Fibroblast of skin of scalp (primary cell): Measurements from ENCODE around the gene KRTAP10-10.
"Not testable (repeated sequence)": the region's sequence is repeated elsewhere in the genome, so short reads cannot be mapped to it uniquely, and the experiment has no call there.

Experiments used
- DNase-seq: peaks from one replicate; pipeline ENCODE4 v3.0.0-alpha.2; 2013

KRTAP10-10 gene

GRCh38 chr21:44650973-44651675 is 14.0 kb downstream of the KRTAP10-10 start:
- DNase-seq = no peak

DNA sequence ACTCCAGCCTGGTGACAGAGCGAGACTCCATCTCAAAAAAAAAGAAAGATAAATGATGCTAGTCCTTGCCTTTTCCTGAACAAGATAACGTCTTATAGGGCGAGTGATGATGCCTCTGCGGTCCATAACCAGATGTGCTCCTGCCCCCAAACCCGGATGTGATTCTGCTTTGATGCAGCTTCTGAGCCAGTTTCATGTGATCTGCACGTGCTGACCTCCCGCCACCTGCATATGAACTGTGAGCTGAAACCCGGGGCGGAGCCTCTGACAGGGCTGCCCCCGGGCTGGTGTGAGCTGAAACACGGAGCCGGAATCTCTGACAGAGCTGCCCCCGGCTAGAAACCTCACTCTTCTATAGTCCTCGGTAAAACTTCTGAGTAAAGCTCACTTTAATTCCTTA is 16.0 kb downstream of the KRTAP10-10 start:
- DNase-seq = no peak

- no peak for DNase-seq
These were observed 16.8 kb downstream of the KRTAP10-10 start for GRCh38 chr21:44653656-44654575.

DNA sequence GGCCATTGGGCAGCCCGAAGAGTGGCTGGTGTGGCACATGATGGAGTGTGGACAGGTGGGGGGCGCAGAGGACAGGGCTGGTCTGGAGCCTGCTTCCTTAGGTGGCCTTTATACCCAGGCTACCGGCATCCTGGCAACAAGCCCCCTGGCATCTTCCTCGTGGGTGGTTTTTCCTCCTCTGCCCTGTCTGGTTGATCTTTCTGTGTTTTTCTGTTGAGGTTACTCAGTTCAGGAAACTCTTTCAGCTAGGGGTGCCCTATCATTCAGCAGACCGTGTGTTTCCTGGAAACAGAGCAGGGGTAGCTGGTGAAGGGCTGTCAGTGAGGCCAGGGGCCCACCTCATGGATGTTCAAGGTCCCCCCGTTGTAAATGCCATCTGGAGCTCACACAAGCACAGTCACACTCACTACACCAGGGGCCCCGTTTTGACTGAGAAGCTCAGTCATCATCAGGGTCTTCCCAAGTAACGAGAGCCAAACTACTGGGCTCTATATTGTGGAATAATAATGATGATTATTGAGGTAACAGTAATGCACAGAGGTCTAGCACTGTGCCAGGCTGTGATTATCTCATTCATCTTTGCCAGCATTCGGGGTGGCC is 17.5 kb downstream of the KRTAP10-10 start, which contains the start of gene KRTAP12-4:
Gene KRTAP12-4 (minus strand): TSS at position 84 of the 600 bp plus-strand sequence. CDS start 45 bp downstream, at position 39.
- DNase-seq = no peak

DNA sequence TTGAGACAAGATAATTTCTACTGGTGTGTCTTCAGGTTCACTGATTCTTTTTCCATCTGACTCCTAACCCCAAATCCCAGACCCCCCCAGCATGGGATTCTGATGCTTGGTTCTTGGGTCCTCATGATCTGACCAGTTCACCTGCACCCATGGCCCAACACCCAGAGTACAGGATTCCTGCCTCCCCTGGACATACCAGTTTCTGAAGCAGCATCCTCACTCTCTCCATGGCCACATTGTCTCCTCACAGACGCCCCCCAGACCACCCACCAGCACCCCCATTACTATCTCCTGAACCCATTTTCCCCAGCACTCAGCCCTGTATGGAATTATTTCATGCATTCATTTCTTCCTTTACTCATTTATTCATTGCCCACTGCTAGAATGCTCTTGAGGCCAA is 19.7 kb downstream of the KRTAP10-10 start:
- no peak for DNase-seq

DNA sequence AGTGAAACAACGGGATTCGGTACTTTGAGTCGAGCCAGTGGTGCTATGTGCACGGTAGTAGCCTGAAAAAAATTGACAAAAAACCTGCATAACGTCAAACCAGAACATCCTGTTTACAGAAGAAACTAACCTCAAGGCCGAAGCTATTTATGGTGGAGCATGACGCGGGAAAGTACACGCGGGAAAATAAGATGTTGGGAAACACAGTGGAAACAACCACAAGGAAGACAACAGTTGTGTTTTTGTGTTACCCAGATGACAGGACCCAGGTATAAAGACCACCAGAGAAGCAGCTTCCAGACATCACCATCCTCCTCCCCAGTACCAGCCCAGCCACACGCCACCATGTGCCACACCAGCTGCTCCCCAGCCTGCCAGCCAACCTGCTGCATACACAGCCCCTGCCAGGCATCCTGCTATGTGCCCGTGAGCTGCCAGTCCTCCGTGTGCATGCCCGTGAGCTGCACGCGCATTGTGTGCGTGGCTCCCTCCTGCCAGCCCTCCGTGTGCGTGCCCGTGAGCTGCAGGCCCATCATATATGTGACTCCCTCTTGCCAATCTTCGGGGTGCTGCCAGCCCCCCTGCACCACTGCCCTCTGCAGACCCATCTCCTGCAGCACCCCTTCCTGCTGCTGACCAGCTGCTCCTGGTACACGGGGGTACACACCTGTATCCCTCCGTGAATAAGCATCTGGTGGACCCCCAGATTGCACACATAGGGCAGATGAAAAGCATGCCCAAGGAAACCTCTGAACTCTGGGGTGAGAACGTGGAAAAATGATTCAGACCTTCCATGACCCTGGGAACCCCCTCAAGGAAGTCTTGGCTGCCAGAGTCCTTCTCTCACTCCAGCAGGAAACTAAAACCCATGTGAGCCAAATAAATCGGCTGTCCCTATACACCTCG is 20.7 kb downstream of the KRTAP10-10 start, which contains the start of gene KRTAP12-3:
Gene KRTAP12-3 (plus strand): TSS at position 298 of the 906 bp plus-strand sequence. CDS start 48 bp downstream, at position 346.
- DNase-seq = no peak

GRCh38 chr21:44658541-44658910 is 21.4 kb downstream of the KRTAP10-10 start:
- DNase-seq = no peak

DNA sequence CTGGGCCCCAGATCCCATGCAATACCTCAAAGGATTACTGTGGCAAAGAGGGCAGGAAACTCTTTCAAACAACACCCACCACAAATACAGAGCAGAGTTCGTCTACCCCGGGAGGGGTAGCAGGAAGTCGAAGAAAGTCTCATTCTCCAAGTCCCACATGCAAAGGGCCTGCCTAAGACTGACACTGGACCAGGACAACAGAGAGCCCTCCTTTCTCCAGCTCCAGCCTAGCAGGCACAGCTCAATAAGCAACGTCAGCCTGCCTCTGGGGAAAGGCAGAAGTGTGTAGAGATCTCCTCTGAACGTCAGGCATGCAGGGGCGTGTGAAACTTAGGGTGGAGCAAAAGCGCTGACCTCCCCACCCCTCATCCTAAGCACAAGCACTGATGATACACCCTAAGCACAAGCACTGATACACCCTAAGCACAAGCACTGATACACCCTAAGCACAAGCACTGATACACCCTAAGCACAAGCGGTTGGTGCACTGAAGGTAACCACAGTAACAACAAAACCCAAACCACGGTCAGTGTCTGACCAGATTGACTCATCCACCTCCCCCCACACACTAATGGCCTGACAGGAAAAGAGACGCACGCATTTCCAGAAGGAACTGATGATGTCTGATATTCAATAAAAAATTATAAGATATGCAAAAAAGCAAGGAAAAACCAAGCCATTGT is 21.9 kb downstream of the KRTAP10-10 start:
- no peak for DNase-seq

- not testable (repeated sequence) for DNase-seq
These were observed 24.4 kb downstream of the KRTAP10-10 start for GRCh38 chr21:44661567-44661966.

DNA sequence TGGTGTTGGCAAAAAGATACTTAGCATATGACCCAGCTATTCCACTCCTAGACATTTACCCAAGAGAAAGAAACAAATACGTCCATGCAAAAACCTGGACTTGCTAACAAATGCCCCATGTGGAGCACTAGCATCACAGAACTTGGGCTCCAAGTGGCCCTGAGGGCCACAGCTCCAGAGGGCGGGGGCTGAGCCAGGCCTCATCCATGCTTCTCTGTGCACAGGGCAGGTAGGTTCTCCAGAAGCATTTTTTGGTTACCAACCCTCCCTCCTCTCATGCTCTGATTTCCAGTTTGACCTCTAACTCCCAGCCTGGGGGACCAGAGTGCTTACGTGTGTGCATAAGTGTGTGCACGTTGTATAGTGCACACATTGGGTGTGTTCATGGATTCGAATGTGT is 27.5 kb downstream of the KRTAP10-10 start:
- DNase-seq = no peak

DNA sequence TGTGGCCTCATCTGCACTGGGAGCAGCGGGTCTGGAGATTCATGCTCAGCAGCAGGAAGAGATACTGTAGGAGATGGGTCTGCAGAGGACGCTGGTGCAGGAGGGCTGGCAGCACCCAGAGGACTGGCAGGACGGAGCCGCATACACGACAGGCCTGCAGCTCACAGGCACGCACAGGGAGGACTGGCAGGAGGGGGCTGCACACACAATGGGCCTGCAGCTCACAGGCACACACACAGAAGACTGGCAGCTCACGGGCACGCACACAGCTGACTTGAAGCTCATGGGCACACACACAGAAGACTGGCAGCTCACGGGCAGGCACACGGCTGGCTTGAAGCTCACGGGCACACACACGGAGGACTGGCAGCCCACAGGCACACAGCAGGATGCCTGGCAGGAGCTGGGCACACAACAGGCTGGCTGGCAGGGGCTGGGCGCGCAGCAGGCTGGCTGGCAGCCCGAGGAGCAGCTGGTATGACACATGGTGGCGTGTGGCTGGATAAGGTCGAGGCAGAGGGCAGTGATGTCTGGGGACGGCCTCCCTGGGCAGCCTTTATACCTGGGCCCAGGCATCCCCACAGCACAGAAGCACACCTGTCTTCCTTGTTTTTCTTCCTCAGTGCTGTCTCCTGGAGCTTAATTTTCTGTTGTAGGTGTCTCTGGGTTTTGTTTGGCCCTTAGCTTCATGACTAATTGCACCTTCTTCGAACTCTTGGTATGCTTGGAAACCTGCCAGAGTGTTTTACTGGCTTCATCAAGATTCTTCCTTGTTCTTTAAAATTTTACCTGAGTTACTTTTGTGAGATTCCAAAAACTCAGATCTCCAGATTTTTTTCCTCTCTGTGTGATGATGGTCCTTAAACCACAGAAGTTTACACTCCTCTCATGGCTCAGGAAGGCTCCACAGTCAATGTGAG is 29.5 kb downstream of the KRTAP10-10 start, which contains the start of gene KRTAP12-2:
Gene KRTAP12-2 (minus strand): TSS at position 527 of the 920 bp plus-strand sequence. CDS start 41 bp downstream, at position 486.
- DNase-seq = no peak

- no peak for DNase-seq
These were observed 30.5 kb downstream of the KRTAP10-10 start for GRCh38 chr21:44667612-44668011.

DNA sequence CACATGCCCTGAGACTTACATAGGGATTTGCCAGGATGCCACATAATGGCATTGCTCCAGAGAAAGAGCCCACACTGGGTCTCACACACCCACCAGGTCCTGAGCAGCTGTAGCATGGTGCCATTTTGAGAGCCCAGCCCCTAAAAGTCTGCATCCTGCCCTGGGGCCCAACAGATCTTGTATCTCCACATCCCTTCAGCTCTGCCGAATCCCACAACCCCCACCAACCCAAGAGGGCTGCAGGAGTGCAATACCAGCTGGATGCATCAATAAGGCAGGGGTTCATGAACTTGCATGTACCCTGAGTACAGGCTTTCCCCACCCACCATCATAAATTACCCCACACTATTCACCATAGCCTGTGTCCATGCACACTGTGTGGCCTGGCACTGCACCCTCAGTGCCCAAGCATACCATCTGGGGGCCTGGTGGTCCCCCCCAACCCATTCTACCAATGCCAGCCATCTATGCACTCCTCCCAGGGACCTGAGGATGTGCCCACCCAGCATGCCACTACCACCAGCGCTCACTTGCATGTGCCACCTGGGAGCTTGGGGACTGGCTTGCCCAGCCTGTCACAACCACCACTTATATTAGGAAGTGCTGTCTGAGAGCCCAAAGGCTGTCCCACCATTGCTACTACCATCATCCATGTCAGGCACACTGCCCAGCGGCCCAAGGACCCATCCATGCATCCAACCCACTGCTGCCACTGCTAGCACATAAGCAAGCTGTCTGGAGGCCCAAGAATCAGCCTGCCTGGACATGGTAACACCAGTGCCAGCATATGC is 33.7 kb downstream of the KRTAP10-10 start:
- no peak for DNase-seq

GRCh38 chr21:44671911-44672310 is 34.8 kb downstream of the KRTAP10-10 start:
- DNase-seq = no peak

DNA sequence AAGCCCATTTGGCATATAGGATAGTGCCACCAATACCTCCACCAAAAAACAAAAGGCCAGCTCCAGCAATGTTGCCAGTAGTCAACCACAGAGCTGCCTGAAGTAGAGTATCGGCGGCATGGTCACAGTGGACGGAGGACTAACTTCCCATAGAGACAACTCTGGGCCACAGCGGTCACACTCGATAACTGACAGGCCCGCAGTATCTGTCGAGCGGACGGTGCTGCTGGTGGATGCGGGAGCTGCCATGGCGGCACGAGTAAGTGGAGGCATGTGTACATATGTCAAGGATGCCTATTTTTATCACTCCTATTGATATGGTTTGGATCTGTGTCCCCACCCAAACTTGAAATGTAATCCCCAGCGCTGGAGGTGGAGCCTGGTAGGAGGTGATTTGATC is 40.7 kb downstream of the KRTAP10-10 start:
- DNase-seq = no peak

- no peak for DNase-seq
These were observed 44.0 kb downstream of the KRTAP10-10 start for GRCh38 chr21:44681152-44681551.

DNA sequence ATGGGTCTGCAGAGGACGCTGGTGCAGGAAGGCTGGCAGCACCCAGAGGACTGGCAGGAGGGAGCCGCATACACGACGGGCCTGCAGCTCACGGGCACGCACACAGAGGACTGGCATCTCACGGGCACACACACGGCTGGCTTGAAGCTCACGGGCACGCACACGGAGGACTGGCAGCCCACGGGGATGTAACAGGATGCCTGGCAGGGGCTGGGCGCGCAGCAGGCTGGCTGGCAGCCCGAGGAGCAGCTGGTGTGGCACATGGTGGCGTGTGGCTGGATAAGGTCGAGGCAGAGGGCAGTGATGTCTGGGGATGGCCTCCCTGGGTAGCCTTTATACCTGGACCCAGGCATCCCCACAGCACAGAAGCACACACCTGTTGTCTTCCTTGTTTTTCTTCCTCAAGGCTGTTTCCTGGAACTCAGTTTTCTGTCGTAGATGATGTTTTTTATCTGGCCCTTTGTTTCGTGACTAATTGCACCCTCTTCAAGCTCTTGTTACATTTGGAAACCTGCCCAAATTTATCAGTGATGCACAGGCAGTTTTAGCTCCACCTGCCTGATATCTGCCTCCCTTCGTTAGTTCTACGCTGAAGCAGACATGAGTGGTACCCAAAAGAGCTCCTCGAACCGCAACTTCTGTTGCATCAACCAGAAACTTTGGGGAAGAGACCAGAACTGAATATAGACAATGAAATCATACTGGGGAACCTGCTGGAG is 44.9 kb downstream of the KRTAP10-10 start, which contains the start of gene KRTAP12-1:
Gene KRTAP12-1 (minus strand): TSS at position 303 of the 719 bp plus-strand sequence. CDS start 40 bp downstream, at position 263.
- DNase-seq = no peak

- no peak for DNase-seq
These were observed 45.5 kb downstream of the KRTAP10-10 start for GRCh38 chr21:44682580-44683151.
